Kidney glomerular epithelial cell (primary cell): ENCODE results near the gene GPT2.

Experiments
- DNase-seq: peaks from one replicate; lab custom pipeline; 2025; lab: John Stamatoyannopoulos, UW

GPT2 gene

DNA sequence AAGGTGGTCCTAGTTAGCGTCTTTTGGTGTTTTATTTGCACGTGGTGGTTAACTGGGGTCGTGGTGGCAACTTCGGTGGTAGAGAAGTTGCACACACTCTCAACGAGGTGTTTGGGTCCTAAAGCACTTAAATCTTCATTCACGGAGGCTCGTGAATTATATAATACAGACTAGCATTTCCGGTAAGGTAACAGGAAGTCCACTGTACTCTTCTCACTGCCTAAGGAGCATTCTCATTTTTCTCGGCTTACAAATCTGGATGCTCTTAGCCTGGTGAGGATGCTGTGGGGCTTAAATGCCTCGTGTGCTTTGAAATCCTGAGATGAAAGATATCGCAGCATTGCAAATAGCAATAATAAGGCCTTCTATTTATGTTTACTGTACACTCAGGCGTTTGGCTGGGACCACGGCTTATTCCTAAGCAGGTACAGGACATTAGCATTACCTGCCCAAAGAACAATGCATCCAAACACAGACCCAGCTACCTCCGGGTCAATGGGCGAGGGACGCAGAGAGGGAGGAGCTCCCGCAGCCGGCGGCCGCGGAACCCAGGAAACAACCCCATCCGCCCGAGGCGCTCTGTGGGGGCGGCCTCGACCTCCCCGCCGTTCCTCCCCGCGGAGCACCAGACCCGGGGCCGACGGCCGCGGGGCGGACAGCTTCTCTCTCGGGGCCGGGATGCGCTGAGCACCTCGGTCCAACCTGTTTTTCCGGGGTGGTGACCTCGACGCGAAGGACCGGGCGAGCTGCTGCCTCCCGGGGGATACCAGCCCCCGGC lies 88.5 kb downstream of the GPT2 start:
- peak; percentile 14 for DNase-seq

DNA sequence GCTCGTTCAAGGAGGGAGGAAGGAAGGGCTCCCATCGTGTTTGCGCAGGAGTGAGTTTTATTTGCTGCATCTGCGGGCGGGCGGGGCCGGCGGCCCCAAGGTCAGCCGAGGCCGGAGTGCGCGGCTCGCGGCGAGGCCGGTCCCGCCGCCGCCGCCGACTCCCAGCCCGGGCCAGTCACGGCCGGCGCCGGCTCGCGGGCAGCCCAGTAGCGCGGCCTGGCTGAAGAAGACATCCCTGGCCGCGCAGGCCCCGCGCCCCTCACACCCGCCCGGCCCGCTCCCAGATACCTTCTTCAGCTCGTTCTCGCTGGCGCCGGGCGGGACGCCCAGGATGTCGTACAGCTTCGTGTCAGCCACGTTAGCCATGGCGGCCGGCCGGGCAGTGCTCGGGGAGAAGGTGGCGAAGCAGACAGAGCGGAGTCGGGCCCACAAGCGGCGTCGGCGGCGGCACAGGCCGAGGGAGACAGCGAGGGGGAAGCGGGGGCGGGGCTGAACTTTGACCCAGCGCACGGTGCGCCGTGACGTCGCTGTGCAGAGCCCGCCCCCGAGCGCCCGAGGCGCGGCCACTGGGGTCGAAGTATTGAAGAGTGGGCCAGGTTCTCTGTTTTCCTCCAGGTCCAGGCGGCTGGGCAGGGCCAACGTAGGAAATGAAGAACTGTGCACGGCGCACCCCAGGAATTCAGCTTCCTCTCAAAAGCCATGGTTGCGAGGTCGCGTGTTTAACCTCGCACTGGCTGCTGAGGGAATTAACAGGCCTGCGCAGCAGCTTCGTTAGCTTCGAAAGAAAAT lies 89.2 kb downstream of the GPT2 start, which contains the start of gene DNAJA2:
TSS of gene DNAJA2 (minus strand) at position 468 of the 789 bp plus-strand sequence. CDS start at position 366, 102 bp downstream.
- peak; percentile 76 for DNase-seq

- DNase-seq: no peak
Measured at GRCh38 chr16:46973996-46974324, 89.8 kb downstream of the GPT2 start.

DNA sequence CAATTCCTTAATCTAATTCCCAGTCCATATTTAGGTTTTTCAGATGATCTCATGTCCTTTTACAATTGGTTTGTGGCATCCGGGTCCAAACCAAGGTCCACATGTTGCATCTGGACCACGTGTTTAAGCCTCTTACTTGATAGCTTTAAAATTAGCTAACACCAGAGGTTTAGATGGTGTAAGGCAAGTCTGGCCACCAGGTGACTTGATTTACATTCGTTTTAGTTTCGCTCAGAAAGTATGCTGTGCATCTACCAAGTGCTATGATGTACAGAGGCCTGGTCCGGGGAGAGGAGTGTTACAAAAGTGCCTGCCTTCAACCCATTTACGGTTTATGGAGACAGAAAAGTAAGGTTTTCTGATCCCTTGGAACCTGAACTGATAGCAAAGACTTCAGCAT lies 90.2 kb downstream of the GPT2 start:
- DNase-seq: no peak

GRCh38 chr16:46975165-46975564 lies 91.0 kb downstream of the GPT2 start:
- no peak for DNase-seq

GRCh38 chr16:46975908-46976470 lies 91.8 kb downstream of the GPT2 start:
- DNase-seq: no peak

DNA sequence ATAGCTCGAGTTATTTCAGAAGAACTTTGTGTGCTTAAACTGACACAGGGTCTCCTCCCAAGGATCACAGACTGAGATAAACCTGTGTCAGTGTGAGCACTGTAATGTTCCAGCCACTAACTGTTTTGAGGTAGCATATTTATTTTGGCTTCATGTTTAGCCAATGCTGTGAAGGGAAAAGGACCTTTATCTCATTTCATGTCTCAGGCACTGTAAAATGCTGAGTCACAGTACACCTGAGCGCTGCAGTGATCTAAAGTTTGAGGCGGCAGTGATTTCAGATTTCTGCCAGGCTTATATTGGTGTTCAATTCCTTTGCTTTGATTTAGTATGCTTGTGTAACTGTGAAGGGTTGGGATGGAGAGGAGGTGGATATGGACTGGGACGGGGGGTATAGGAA lies 92.4 kb downstream of the GPT2 start:
- DNase-seq: no peak
